Small intestine (tissue), 7 donors: Measurements from ENCODE around the gene TRIM45. TPM values are rescaled to one million over a fixed set of nuclear protein-coding genes. Genes with fewer than 3 reads are reported as not detected.
"Not testable (repeated sequence)": the region's sequence is repeated elsewhere in the genome, so short reads cannot be mapped to it uniquely, and the experiment has no call there.

Experiments
- DNase-seq, 2 donors: peaks; one replicate each; pipeline versions ENCODE4 v3.0.0 to v3.0.0-alpha.2; 2013
- FAIRE-seq: peaks from 2 replicates; lab custom pipeline; 2012; peaks lifted over from hg19 to GRCh38; lab: Jason Lieb, UNC
- H3K27ac ChIP-seq, 3 donors: one replicate each; pipeline ENCODE4 v1.5.1; 2013; ENCODE audit warnings: low read length in 2 of 3, mild to moderate bottlenecking in 2 of 3, control low read depth in 1 of 3, inconsistent platforms in 1 of 3, low read depth in 1 of 3, moderate library complexity in 1 of 3
- H3K27me3 ChIP-seq, 3 donors: one replicate each; pipeline ENCODE4 v1.6.1; 2013; ENCODE audit warnings: low read length in 3 of 3, inconsistent platforms in 1 of 3; ENCODE audit not compliant: control insufficient read depth in 3 of 3, insufficient read depth in 3 of 3
- H3K36me3 ChIP-seq, 3 donors: one replicate each; pipeline ENCODE4 v1.6.1; 2013; ENCODE audit warnings: low read length in 3 of 3, inconsistent platforms in 1 of 3, low read depth in 1 of 3, mild to moderate bottlenecking in 1 of 3, moderate library complexity in 1 of 3; ENCODE audit not compliant: control insufficient read depth in 3 of 3, insufficient read depth in 2 of 3
- H3K4me1 ChIP-seq, 3 donors: one replicate each; pipeline ENCODE4 v1.6.1; 2013; ENCODE audit warnings: low read length in 2 of 3, inconsistent platforms in 1 of 3, low read depth in 1 of 3, mild to moderate bottlenecking in 1 of 3, moderate library complexity in 1 of 3; ENCODE audit not compliant: control insufficient read depth in 3 of 3, insufficient read depth in 2 of 3
- H3K4me3 ChIP-seq, 3 donors: one replicate each; pipeline ENCODE4 v1.5.1; 2013; ENCODE audit warnings: low read length in 3 of 3, control low read depth in 1 of 3, inconsistent platforms in 1 of 3, low read depth in 1 of 3, mild to moderate bottlenecking in 1 of 3, moderate library complexity in 1 of 3
- H3K9me3 ChIP-seq, 2 donors: one replicate each; pipeline ENCODE4 v1.6.1; 2013; ENCODE audit warnings: low read depth in 1 of 2, low read length in 1 of 2; ENCODE audit not compliant: control insufficient read depth in 2 of 2, insufficient read depth in 1 of 2
- WGBS, 3 donors: extraction: QIAGEN DNeasy Blood & Tissue Kit; methylation state at CpG; one replicate each; pipeline ENCODE4 v1.1.7; 2013; 5-methylcytosine and 5-hydroxymethylcytosine counted together
- polyA plus RNA-seq, 4 donors: library from polyadenylated mRNA; stranded (reverse) in 3 of 4; unstranded in 1 of 4; fragments of 200-250 nt in 3 of 4; fragments of 120-200 nt in 1 of 4; gene quantifications; one replicate each; pipeline versions ENCODE4 v1.2.1 to v1.2.3, GENCODE V29; 2013
- donor health status: healthy with polysubstance abuse.
- donor health status: control.
- donor health status: control.
- donor health status: Bipolar disorder and iron deficiency.
- donor health status: healthy.

The TRIM45 gene
- polyA plus RNA-seq, 4 donors: 1.9 to 7.2 (median 4.0) TPM

DNA sequence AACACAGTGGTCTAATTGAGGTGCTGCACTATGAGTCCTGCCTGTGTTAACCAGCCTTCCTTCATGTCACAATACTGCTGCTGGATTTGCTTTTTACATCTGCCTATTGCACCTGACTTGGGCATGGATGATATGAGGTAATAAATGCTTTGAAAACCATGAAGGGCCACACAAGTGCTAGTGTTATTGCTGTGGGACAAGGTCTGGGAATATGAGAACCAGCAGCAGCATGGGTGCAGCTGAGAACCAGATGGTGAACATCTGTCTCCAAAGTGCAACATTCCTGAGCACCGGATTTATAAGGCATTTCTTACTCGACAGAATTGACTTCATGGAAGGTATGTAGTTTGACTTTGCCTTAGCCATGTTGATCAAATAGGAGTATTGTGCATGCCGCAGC, 16.6 kb downstream of the TRIM45 start:
- Histone ChIP-seq H3K4me1 (peaks cover 0 to 5% (median 0%) of the 10 kb centered on the region in 3 donors), H3K9me3 (no peaks in the 10 kb centered on the region), H3K27ac (no peak overlapping the region), H3K27me3 (no peaks in the 10 kb centered on the region), H3K4me3 (no peak overlapping the region), H3K36me3 (peaks cover 2 to 14% (median 2%) of the 10 kb centered on the region in 3 donors)
- FAIRE-seq (no peak), DNase-seq (peak in 1 of 2 donors; percentile 52)
- 72 to 90% (median 89%) methylated on average over 3 of the region's 3 CpGs for WGBS, 3 donors

GRCh38 chr1:117101858-117102257, 19.7 kb downstream of the TRIM45 start:
- H3K27me3 ChIP-seq, H3K27ac ChIP-seq, FAIRE-seq, H3K9me3 ChIP-seq, DNase-seq, H3K4me3 ChIP-seq, H3K4me1 ChIP-seq: not testable (repeated sequence)
- peaks cover 4 to 11% (median 8%) of the 10 kb centered on the region in 3 donors for H3K36me3 ChIP-seq
- 95 to 100% (median 96%) methylated on average over 3 of the region's 3 CpGs for WGBS, 3 donors

GRCh38 chr1:117101334-117101733, 20.2 kb downstream of the TRIM45 start:
- no peak for FAIRE-seq
- H3K9me3 ChIP-seq: no peaks in the 10 kb centered on the region
- DNase-seq: no peak
- H3K27ac ChIP-seq: no peak overlapping the region
- no peak overlapping the region for H3K4me3 ChIP-seq
- peaks cover 0 to 5% (median 3%) of the 10 kb centered on the region in 3 donors for H3K4me1 ChIP-seq
- H3K36me3 ChIP-seq: peaks cover 4 to 11% (median 8%) of the 10 kb centered on the region in 3 donors
- H3K27me3 ChIP-seq: no peaks in the 10 kb centered on the region
- 79 to 95% (median 94%) methylated on average over 1 of the region's 1 CpG for WGBS, 3 donors

DNA sequence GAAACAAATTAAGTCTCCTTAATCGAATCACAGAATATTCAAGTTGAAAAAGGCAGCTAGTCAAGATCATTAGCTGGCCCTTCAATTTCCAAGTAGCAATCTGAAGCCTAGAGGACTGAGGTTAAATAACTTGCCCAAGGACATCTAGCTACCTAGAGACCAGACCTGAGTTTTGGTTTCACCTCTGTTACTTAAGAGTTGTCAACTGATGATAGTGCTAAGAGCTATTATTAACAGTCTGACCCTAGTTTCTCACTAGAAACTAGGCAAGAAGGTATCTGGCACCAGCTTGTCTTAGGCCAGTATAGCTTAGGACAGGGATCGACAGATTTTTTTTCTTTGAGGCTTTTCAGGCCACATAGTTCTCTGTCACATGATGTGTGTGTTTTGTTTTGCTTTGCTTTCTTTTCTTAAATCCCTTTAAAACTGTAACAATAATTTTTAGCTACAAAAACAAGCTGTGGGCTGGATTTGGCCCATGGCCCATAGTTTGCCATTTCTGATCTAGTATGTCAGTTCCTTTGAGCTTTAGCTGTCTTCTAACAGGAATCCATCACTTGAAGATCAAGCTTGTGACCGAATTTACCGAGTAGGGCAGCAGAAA, 23.2 kb downstream of the TRIM45 start:
- Histone ChIP-seq H3K27ac (no peak overlapping the region), H3K9me3 (no peaks in the 10 kb centered on the region), H3K4me3 (no peak overlapping the region), H3K27me3 (no peaks in the 10 kb centered on the region), H3K4me1 (peaks cover 0 to 9% (median 2%) of the 10 kb centered on the region in 3 donors), H3K36me3 (peaks cover 4 to 17% (median 8%) of the 10 kb centered on the region in 3 donors)
- DNase-seq: no peak
- WGBS, 3 donors: 95 to 96% (median 95%) methylated on average over 4 of the region's 4 CpGs
- no peak for FAIRE-seq

DNA sequence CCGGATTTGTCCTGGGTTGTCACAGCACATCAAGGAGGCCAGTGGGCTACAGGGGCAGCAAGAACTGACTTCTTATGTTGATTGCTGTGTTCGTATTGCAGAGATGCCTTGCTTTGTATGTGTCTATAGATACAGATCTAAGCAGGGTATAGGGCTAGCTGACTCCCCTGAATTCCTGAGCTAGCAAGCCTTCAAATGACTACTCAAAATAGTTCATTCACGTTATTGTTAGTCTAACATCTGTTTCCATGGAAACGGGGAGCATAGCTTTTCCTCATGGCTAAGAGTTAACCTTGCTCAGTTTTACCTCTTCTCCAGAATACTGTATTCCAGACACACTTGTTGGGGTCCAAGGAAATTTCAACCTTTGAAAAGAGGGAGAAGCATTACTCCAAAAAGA, 24.1 kb downstream of the TRIM45 start:
- peak overlapping the region in 1 of 3 donors; percentile 5 for H3K27ac ChIP-seq
- H3K9me3 ChIP-seq: peaks cover 0 to 6% of the 10 kb centered on the region in 2 donors
- peaks cover 0 to 9% (median 4%) of the 10 kb centered on the region in 3 donors for H3K4me1 ChIP-seq
- FAIRE-seq (no peak), DNase-seq (no peak)
- H3K27me3 ChIP-seq: no peaks in the 10 kb centered on the region
- 34 to 71% (median 61%) methylated on average over 4 of the region's 4 CpGs for WGBS, 3 donors
- peaks cover 4 to 22% (median 8%) of the 10 kb centered on the region in 3 donors for H3K36me3 ChIP-seq
- no peak overlapping the region for H3K4me3 ChIP-seq

GRCh38 chr1:117096951-117097408, 24.6 kb downstream of the TRIM45 start:
- no peak for FAIRE-seq
- H3K36me3 ChIP-seq: peaks cover 2 to 19% (median 8%) of the 10 kb centered on the region in 3 donors
- H3K4me3 ChIP-seq: no peak overlapping the region
- 27 to 76% (median 36%) methylated on average over 3 of the region's 3 CpGs for WGBS, 3 donors
- peak overlapping the region in 1 of 3 donors; percentile 5 for H3K27ac ChIP-seq
- H3K9me3 ChIP-seq: peaks cover 0 to 6% of the 10 kb centered on the region in 2 donors
- peak in 1 of 2 donors; percentile 62 for DNase-seq
- no peaks in the 10 kb centered on the region for H3K27me3 ChIP-seq
- peaks cover 0 to 9% (median 4%) of the 10 kb centered on the region in 3 donors for H3K4me1 ChIP-seq

GRCh38 chr1:117094841-117095604, 26.5 kb downstream of the TRIM45 start:
- DNase-seq (no peak), FAIRE-seq (no peak)
- Histone ChIP-seq H3K4me3 (no peak overlapping the region), H3K27ac (no peak overlapping the region), H3K4me1 (peaks cover 0 to 9% (median 4%) of the 10 kb centered on the region in 3 donors), H3K36me3 (peaks cover 2 to 14% (median 6%) of the 10 kb centered on the region in 3 donors), H3K9me3 (peaks cover 0 to 6% of the 10 kb centered on the region in 2 donors), H3K27me3 (no peaks in the 10 kb centered on the region)
- 69 to 87% (median 84%) methylated on average over 7 of the region's 7 CpGs for WGBS, 3 donors

DNA sequence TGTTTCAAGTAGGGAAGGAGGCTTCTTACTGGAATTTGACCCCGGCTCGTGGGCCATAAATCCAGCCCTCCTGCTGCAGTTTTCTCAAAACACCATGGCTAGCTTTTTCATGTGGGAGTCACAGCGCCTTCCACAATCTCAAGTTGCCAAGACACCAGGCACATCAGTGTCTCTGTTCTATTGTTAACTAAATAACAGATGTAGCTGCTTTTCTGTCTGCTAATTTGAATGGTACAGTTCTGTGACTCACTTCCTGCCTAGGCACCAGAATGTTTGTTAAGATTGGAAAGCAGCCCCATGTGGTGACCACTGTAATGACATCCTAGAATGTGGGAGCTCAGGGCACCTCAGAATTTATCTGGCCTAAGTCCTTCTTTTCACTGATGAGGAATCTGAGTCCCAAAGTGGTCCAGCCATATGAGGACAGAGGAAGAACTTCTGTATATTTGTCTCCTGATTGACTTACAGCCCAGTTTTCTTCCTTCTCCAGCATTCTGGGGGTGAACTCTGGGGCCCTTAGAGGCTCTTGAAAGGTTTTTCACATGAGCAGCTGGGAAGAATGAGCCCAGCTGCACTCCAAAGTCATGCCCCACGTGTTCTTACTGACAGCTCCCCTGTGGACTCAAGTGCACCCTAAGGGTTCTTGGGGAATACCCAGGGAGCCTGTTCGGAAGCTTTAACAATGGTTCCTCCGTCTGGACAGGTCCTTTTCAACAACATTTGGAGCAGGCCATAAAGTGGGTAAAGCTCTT, 27.5 kb downstream of the TRIM45 start:
- Histone ChIP-seq H3K27ac (peak overlapping the region in 2 of 3 donors; percentile 45 to 68), H3K27me3 (no peaks in the 10 kb centered on the region), H3K4me3 (no peak overlapping the region), H3K36me3 (peaks cover 2 to 17% (median 6%) of the 10 kb centered on the region in 3 donors), H3K9me3 (peaks cover 0 to 6% of the 10 kb centered on the region in 2 donors), H3K4me1 (peaks cover 0 to 9% (median 4%) of the 10 kb centered on the region in 3 donors)
- FAIRE-seq (no peak), DNase-seq (peak; percentile 66 to 75)
- 53 to 74% (median 54%) methylated on average over 6 of the region's 6 CpGs for WGBS, 3 donors
